HEK293 (cell line): ENCODE data around the gene NSDHL.

ENCODE experiments used
- CTCF ChIP-seq: fragments of 450-650 bp; formaldehyde crosslinking; IDR thresholded peaks from 2 replicates; pipeline ENCODE4 v1.5.1; 2016; ENCODE audit warnings: missing biosample characterization, missing genetic modification characterization
- GLIS2 ChIP-seq: fragments of 450-650 bp; formaldehyde crosslinking; IDR thresholded peaks from 2 replicates; pipeline ENCODE4 v1.5.1; 2016; ENCODE audit warnings: missing biosample characterization, missing genetic modification characterization
- RBAK ChIP-seq: fragments of 450-650 bp; formaldehyde crosslinking; IDR thresholded peaks from 2 replicates; pipeline ENCODE4 v1.5.1; 2016; ENCODE audit warnings: missing biosample characterization, missing genetic modification characterization
- REST ChIP-seq: fragments of 450-650 bp; formaldehyde crosslinking; IDR thresholded peaks from 2 replicates; pipeline ENCODE4 v1.5.1; 2016; ENCODE audit warnings: missing biosample characterization, missing genetic modification characterization
- TCF7L2 ChIP-seq: IDR thresholded peaks from 2 replicates; pipeline ENCODE4 v1.6.1; 2011; ENCODE audit warnings: low read depth, mild to moderate bottlenecking, inconsistent platforms, low read length, moderate library complexity, borderline replicate concordance
- YY1 ChIP-seq: fragments of 450-650 bp; formaldehyde crosslinking; IDR thresholded peaks from 2 replicates; pipeline ENCODE4 v1.5.1; 2018; ENCODE audit warnings: missing biosample characterization, missing genetic modification characterization
- ZNF132 ChIP-seq: fragments of 450-650 bp; formaldehyde crosslinking; IDR thresholded peaks from 2 replicates; pipeline ENCODE4 v1.5.1; 2017; ENCODE audit warnings: missing biosample characterization, missing genetic modification characterization, borderline replicate concordance
- ZNF292 ChIP-seq: fragments of 450-650 bp; formaldehyde crosslinking; IDR thresholded peaks from 2 replicates; pipeline ENCODE4 v1.5.1; 2016; ENCODE audit warnings: low read depth, missing biosample characterization, missing genetic modification characterization, borderline replicate concordance
- ZNF423 ChIP-seq: fragments of 450-650 bp; formaldehyde crosslinking; IDR thresholded peaks from 2 replicates; pipeline ENCODE4 v1.5.1; 2016; ENCODE audit warnings: missing biosample characterization, missing genetic modification characterization
- ZNF558 ChIP-seq: fragments of 450-650 bp; formaldehyde crosslinking; IDR thresholded peaks from 2 replicates; pipeline ENCODE4 v1.5.1; 2016; ENCODE audit warnings: missing biosample characterization, missing genetic modification characterization
- ZNF792 ChIP-seq: fragments of 450-650 bp; formaldehyde crosslinking; IDR thresholded peaks from 2 replicates; pipeline ENCODE4 v1.5.1; 2016; ENCODE audit warnings: missing biosample characterization, missing genetic modification characterization

- TF ChIP-seq CTCF (tag by site-specific recombination) (no peak), TCF7L2 (no peak), REST (tag by site-specific recombination) (no peak), YY1 (no peak), ZNF558 (no peak), ZNF292 (tag by site-specific recombination) (no peak), RBAK (no peak), ZNF132 (tag by site-specific recombination) (no peak), ZNF792 (tag by site-specific recombination) (no peak), GLIS2 (tag by site-specific recombination) (no peak), ZNF423 (no peak)
Observed at GRCh38 chrX:152833378-152833777, 2.5 kb downstream of the NSDHL start.
